ENCODE data around the gene MLLT10. TPM values are rescaled to one million over a fixed set of nuclear protein-coding genes. Genes with fewer than 3 reads are reported as not detected.
A peak's percentile ranks its signal among the peaks of the same experiment; 100 is the strongest.

MLLT10 gene
- total and polyA plus RNA-seq, 9 of the 15 experiments (the other 6 are each of a cell fraction or from before 2014, with no cell fraction given) = 18.8 to 81.4 (median 64.2) TPM

- no peak for DNase-seq (ENCODE audit: extremely low read depth in 1 of 4, low spot score in 3 of 4)
- CTCF ChIA-PET (ENCODE audit: low intra/inter-chr PET ratio) = no interaction called here
- H3K79me2 ChIP-seq (ENCODE audit: control insufficient read depth, insufficient read depth, low read length) = peaks cover 23% of the 10 kb centered on the region; the same call in 2 of the 3 replicates
- no peaks in the 10 kb centered on the region for H3K9me1 ChIP-seq (ENCODE audit: control insufficient read depth, insufficient read depth, low read length)
- POLR2A ChIA-PET = interaction anchor here (0.8 to 1.7 kb wide), 2 partner anchors 9 to 14 kb away, joined by 4 to 7 read pairs; no protein-coding TSS in a partner anchor
- no peaks in the 10 kb centered on the region for H3K27me3 ChIP-seq (ENCODE audit: control insufficient read depth in 2 of 2, insufficient read depth in 2 of 2, low read length in 2 of 2)
- peak overlapping the region; percentile 93 for H2AFZ ChIP-seq (ENCODE audit: low read depth, low read length)
- H3K9ac ChIP-seq (ENCODE audit: insufficient read depth in 1 of 2, low read depth in 2 of 2, low read length in 2 of 2) = peak overlapping the region in 1 of 2 experiments; percentile 87; a peak in 2 of 4 replicates
- peak overlapping the region; percentile 39 for H3K4me3 ChIP-seq
- H3K4me1 ChIP-seq (replicated peaks in 1 of 2; ENCODE audit: control insufficient read depth in 2 of 2, insufficient read depth in 2 of 2, low read length in 2 of 2) = peaks cover 15 to 23% of the 10 kb centered on the region in 2 experiments; a peak in 4 of 5 replicates
- H3K4me2 ChIP-seq (ENCODE audit: insufficient read depth, low read length) = peak overlapping the region; percentile 87
- H4K20me1 ChIP-seq (replicated peaks; ENCODE audit: control insufficient read depth, insufficient read depth, low read length) = no peaks in the 10 kb centered on the region
- no peaks in the 10 kb centered on the region for H3K9me3 ChIP-seq (replicated peaks; ENCODE audit: control insufficient read depth, insufficient read depth, low read depth, low read length)
- in situ Hi-C loops (cut with MboI) (no loop called here), intact Hi-C loops (cut with micrococcal nuclease) (no loop called here)
- ATAC-seq = no peak
- peak; percentile 12 for TF ChIP-seq TBP (optimal IDR thresholded peaks at IDR 0.05; ENCODE audit: low read depth, low read length)
- no peak for TF ChIP-seq XRCC5 (IDR thresholded peaks at IDR 0.05; ENCODE audit: low read depth, low read length)
- 3% methylated on average over 7 of the region's 7 CpGs for WGBS (ENCODE audit: insufficient coverage, low coverage, missing lambda C conversion rate)
- no peaks in the 10 kb centered on the region for H3K36me3 ChIP-seq (ENCODE audit: control insufficient read depth, insufficient read depth, low read length)
- no peak for FAIRE-seq
- H3K27ac ChIP-seq (ENCODE audit: extremely low read depth, low read depth, low read length) = peak overlapping the region; percentile 92; the same call in 2 of the 3 replicates
- no TSS peak for BruUV-seq (replicated peaks)
These were observed 9.9 kb upstream of the MLLT10 start for GRCh38 chr10:21524131-21524525.

GRCh38 chr10:21524526-21525366 lies 9.3 kb upstream of the MLLT10 start:
- ChIA-PET CTCF (ENCODE audit: low intra/inter-chr PET ratio) (no interaction called here), POLR2A (interaction anchor here (0.6 to 3.1 kb wide), 7 partner anchors 8 to 274 kb away, joined by 3 to 14 read pairs (median 4); no protein-coding TSS in a partner anchor)
- in situ Hi-C loops (cut with MboI) = no loop called here
- intact Hi-C loops (cut with micrococcal nuclease) = loop anchor here (5.0 kb wide), 1 partner anchor 793 kb away; the partner anchor contains the start of gene COMMD3
- FAIRE-seq = peak; percentile 46
- H3K9me3 ChIP-seq (replicated peaks; ENCODE audit: control insufficient read depth, insufficient read depth, low read depth, low read length) = no peaks in the 10 kb centered on the region
- H3K79me2 ChIP-seq (ENCODE audit: control insufficient read depth, insufficient read depth, low read length) = peaks cover 30% of the 10 kb centered on the region; the same call in 2 of the 3 replicates
- peak overlapping the region; percentile 93 for H2AFZ ChIP-seq (ENCODE audit: low read depth, low read length)
- H3K27me3 ChIP-seq (ENCODE audit: control insufficient read depth in 2 of 2, insufficient read depth in 2 of 2, low read length in 2 of 2) = no peaks in the 10 kb centered on the region
- H4K20me1 ChIP-seq (replicated peaks; ENCODE audit: control insufficient read depth, insufficient read depth, low read length) = no peaks in the 10 kb centered on the region
- H3K27ac ChIP-seq (ENCODE audit: extremely low read depth, low read depth, low read length) = peak overlapping the region; percentile 92
- TSS peak; percentile 81 for BruUV-seq (replicated peaks)
- no peaks in the 10 kb centered on the region for H3K9me1 ChIP-seq (ENCODE audit: control insufficient read depth, insufficient read depth, low read length)
- ATAC-seq = no peak
- peak in 1 of 4 experiments; percentile 47 for DNase-seq (ENCODE audit: extremely low read depth in 1 of 4, low spot score in 3 of 4)
- under 1% methylated on average over 22 of the region's 23 CpGs for WGBS (ENCODE audit: insufficient coverage, low coverage, missing lambda C conversion rate)
- H3K9ac ChIP-seq (ENCODE audit: insufficient read depth in 1 of 2, low read depth in 2 of 2, low read length in 2 of 2) = peak overlapping the region; percentile 87 to 90
- H3K4me2 ChIP-seq (ENCODE audit: insufficient read depth, low read length) = peak overlapping the region; percentile 87
- H3K36me3 ChIP-seq (ENCODE audit: control insufficient read depth, insufficient read depth, low read length) = no peaks in the 10 kb centered on the region
- H3K4me3 ChIP-seq = peak overlapping the region; percentile 39
- peaks cover 15 to 20% of the 10 kb centered on the region in 2 experiments; a peak in 4 of 5 replicates for H3K4me1 ChIP-seq (replicated peaks in 1 of 2; ENCODE audit: control insufficient read depth in 2 of 2, insufficient read depth in 2 of 2, low read length in 2 of 2)
- TF ChIP-seq TBL1XR1 (IDR thresholded peaks at IDR 0.05; ENCODE audit: low read length in 2 of 2) (no peak), JUND (IDR thresholded peaks at IDR 0.05; ENCODE audit: borderline replicate concordance, low read depth, low read length) (no peak), JUND (tag; IDR thresholded peaks at IDR 0.05; ENCODE audit: borderline replicate concordance, low read depth, low read length) (no peak), SRSF3 (IDR thresholded peaks at IDR 0.05; ENCODE audit: insufficient read depth, low read length) (no peak), TBP (optimal IDR thresholded peaks at IDR 0.05; ENCODE audit: low read depth, low read length) (peak; percentile 6), HMGN3 (IDR thresholded peaks at IDR 0.05; ENCODE audit: borderline replicate concordance, extremely low read depth, insufficient read length, low read depth, low read length) (no peak), GMEB1 (CRISPR knock-in tag; IDR thresholded peaks at IDR 0.05) (no peak), LCOR (CRISPR knock-in tag; IDR thresholded peaks at IDR 0.05) (no peak), MNT (conservative IDR thresholded peaks at IDR 0.05) (no peak)
